ENCODE results near the gene TASP1.

TASP1 gene

GRCh38 chr20:13638496-13639149, at the start of gene TASP1:
Gene TASP1, minus strand, starts transcription at chr20:13638932. Its CDS starts 8,854 bp downstream, at chr20:13630078.
- peak; percentile 100 for DNase-seq

- DNase-seq = no peak
Observed at GRCh38 chr20:13687815-13688214, 49.1 kb upstream of the TASP1 start.

GRCh38 chr20:13685623-13686022, 46.9 kb upstream of the TASP1 start:
- no peak for DNase-seq

GRCh38 chr20:13684566-13685222, 46.0 kb upstream of the TASP1 start:
- DNase-seq = peak; percentile 7

- DNase-seq = no peak
Observed at GRCh38 chr20:13683833-13684232, 45.1 kb upstream of the TASP1 start.

GRCh38 chr20:13681248-13682125, 42.8 kb upstream of the TASP1 start:
- no peak for DNase-seq

- no peak for DNase-seq
Observed at GRCh38 chr20:13678944-13679343, 40.2 kb upstream of the TASP1 start.

- no peak for DNase-seq
Observed at GRCh38 chr20:13677241-13677640, 38.5 kb upstream of the TASP1 start.

- DNase-seq = no peak
Observed at GRCh38 chr20:13676682-13677081, 38.0 kb upstream of the TASP1 start.

- DNase-seq = no peak
Observed at GRCh38 chr20:13672690-13673089, 34.0 kb upstream of the TASP1 start.

- no peak for DNase-seq
Observed at GRCh38 chr20:13671916-13672378, 33.2 kb upstream of the TASP1 start.

GRCh38 chr20:13671512-13671911, 32.8 kb upstream of the TASP1 start:
- no peak for DNase-seq

- no peak for DNase-seq
Observed at GRCh38 chr20:13670160-13670559, 31.4 kb upstream of the TASP1 start.

- no peak for DNase-seq
Observed at GRCh38 chr20:13665709-13666395, 27.1 kb upstream of the TASP1 start.

- no peak for DNase-seq
Observed at GRCh38 chr20:13661070-13661685, 22.4 kb upstream of the TASP1 start.

GRCh38 chr20:13659288-13659687, 20.6 kb upstream of the TASP1 start:
- no peak for DNase-seq

GRCh38 chr20:13658060-13658459, 19.3 kb upstream of the TASP1 start:
- peak; percentile 81 for DNase-seq

- no peak for DNase-seq
Observed at GRCh38 chr20:13656721-13657368, 18.1 kb upstream of the TASP1 start.

GRCh38 chr20:13654463-13655023, 15.8 kb upstream of the TASP1 start:
- no peak for DNase-seq

GRCh38 chr20:13650474-13650873, 11.7 kb upstream of the TASP1 start:
- DNase-seq = no peak
